ENCODE measurements around the gene LRP1.

LRP1 gene

DNA sequence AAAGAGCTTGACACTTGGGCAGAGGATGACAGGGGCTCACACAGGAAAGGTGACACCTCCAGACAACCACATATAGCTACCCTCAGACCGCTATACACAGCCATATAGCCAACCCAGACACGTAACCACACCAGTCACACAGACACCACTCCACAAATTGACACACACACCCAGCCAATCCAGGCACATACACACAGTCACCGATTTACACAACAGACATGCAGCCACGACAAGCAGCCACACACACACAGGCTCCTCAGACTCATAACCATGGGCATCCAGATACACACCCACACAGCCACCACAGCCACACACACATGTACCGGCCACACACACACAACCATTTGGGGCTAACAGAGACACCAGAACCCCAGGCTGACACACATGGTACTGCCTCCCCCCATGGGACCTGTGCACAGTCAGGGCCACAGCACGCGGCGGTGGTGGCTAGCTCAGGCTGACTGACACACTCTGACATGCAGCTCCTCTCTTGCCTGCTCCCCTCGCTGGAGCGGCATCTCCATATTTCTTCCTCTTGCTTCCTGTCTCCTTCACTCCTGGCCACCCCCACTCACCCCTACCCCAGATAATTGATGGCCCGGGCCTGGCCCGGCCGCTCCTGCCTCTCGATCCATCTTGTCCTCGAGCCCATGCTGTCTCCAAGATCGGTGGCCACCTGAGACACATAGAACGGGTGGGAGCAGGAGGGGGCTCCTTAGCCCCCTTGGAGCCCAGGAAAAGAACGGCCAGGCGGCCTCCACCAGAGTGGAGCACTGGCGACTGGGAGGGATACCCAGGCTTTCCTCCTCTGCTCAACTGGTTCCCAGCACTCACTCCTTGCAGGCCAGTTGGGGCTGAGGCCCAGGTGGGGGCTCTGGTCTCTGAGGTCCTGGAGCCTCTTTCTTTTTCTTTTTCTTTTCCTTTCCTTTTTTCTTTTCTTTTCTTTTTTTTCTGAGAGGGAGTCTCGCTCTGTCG is 95.2 kb downstream of the LRP1 start:
- DNase-seq (ENCODE audit: low read depth), result no peak

DNA sequence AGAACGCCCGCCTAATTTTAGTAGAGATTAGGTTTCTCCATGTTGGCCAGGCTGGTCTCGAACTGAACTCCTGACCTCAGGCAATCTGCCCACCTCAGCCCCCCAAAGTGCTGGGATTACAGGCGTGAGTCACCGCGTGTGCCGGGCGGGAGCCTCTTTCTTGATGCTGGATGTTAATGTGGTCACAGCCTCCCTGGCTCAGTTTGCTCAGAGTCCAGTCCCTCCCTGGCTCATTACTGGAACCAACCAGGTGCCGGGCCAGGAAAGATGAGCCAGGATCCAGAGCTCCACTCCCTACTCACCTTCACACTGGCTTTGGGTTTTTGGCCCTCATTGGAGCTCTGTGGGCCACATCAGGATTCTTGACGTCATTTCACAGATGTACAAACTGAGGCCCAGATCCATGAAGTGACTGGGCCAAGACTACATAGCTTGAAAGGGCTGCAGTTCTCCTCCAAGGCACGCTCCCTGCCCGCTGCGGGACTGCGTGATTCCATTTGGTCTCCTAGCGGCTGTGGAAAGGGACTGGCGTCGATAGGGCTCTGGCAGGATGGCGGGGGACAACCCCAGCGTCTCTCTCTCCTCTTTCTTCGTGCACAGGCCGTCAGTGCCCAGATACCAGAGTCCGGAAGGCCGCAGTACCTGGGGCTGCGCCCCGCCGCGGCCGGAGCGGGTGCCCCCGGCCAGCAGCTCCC is 96.1 kb downstream of the LRP1 start:
- DNase-seq (ENCODE audit: low read depth), result no peak

DNA sequence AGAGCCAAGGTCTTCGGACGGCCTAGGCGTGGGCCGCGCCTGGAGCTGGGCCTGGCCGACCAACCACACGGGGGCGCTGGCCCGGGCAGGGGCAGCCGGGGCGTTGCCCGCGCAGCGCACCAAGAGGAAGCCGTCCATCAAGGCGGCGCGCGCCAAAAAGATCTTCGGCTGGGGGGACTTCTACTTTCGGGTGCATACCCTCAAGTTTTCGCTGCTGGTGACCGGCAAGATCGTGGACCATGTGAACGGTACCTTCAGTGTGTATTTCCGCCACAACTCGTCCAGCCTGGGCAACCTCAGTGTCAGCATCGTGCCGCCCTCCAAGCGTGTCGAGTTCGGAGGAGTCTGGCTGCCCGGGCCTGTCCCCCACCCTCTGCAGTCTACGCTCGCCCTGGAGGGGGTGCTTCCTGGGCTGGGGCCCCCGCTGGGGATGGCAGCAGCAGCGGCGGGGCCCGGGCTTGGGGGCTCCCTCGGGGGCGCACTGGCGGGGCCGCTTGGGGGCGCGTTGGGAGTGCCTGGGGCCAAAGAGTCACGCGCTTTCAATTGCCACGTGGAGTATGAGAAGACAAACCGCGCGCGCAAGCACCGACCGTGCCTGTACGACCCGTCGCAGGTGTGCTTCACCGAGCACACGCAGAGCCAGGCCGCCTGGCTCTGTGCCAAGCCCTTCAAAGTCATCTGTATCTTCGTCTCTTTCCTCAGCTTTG is 96.8 kb downstream of the LRP1 start:
- peak; percentile 41 for DNase-seq (ENCODE audit: low read depth)

DNA sequence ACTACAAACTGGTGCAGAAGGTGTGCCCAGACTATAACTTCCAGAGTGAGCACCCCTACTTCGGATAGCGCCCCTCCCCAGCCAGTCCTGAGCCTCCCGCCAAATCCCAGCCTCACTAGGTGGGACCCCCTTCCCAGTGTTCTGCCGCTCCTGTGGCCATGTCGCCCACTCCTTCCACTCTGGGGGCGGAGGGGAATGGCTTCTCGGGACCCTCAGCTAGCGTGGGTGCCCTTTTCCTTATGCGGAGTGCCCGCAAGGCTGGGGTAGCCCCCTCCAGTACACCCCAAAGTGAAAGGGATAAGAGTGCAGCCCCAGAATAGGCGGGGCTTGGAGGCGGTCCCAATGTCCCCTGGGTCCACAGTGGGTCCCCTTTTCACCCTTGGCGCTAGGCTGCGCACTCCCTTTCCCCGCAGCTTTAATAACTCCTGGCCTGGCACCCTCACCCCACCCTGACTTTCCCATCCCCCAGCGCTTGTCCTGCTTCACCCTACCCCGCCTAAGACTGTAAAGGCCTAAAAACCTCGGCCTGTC is 97.5 kb downstream of the LRP1 start:
- DNase-seq (ENCODE audit: low read depth), result no peak

DNA sequence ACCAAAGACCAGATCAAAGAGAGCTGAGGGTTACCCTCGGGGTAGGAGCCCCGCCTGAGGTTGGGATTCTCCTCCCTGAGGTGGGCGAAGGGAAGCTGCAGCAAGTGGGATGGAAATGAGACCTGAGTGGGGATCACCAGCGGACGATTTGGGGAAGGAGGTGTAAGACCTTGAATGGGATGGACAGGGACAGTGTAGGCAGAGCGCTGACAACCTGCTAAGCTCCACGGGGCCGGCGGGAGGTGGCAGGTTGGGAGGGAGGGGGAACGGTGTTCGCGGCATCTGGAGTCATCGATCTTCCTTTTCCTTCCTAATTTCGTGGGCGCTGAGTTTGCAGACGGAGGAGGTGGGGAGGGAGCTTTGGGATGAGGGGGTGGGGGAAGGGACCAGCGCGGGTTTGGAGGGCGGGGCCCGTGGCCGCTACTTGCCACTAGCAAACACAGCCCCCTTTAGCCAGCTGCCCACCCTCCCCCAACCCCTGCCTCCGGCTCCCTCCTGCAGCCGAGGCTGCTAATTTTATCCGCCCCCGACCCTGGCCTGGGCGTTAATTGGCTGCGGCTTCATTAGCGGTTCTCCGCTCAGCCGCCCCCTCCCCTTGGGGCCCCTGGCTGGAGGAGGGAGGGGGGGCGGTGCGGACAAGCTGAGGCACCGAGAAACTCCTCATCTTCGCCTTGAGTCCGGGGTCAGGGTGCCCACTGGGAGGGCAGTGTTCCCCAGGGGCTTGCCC is 98.5 kb downstream of the LRP1 start:
- DNase-seq (ENCODE audit: low read depth), result no peak

DNA sequence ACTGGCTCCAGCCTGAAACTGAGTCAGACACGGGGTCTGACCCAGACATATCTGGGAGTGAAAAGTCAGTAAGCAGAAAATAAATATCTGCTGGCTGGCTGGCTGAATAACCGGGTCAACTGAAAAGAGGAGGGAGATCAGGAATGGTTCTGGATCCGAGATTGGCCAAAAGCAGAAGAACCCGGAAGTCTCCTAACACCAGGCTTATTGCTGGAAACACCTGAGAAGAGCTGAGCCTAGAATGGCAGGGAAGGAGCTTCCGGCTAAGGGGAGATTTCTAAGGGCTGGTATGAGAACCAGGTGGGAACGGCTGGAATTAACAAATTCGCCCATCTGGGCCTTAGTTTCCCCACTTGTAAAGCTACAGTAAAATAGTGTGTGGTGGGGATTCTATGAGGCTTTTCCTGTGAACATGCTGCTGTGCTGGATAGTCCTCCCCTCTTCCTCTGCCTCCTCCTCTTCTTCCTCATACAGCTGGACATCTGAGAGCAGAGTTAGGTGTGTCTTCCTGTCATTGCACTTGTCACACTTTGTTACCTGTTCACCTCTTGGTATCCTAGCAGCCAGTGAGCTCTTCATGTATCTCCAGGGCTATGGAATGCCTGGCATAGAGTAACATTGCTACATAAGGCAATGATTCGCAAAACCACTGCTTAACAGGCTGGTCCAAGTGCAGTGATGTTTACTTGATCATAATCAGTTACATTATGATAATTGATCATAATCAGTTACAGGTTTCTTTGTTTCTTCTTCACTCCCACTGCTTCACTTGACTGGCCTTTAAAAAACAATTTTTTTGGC is 99.2 kb downstream of the LRP1 start:
- no peak for DNase-seq (ENCODE audit: low read depth)

DNA sequence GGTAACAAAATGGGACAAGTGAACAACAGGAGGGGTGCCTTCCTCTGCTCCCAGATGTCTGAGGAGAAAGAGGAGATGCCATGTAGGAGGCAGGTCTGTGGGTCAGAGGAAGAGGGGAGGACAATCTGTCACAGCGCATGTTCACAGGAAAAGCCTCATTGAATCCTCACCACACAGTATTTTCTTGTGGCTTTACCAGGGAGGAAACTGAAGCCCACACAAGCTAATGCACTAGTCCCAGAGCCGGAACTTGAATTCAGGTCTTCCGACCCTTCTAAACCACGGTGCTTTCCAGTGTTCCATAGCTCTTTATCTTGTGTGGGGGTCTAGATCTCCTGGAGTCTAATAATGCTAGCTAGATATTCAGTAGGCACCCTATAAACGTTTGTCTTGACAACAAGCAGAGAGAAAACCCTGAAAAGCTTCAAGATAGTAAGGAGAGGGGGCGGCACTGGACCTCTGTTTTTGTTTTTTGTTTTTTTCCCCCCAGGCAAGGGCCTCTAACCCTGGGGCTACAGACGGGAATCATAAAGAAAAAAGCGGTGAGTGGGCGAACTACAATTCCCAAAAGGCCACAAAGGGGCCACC is 100.9 kb downstream of the LRP1 start:
- no peak for DNase-seq (ENCODE audit: low read depth)

DNA sequence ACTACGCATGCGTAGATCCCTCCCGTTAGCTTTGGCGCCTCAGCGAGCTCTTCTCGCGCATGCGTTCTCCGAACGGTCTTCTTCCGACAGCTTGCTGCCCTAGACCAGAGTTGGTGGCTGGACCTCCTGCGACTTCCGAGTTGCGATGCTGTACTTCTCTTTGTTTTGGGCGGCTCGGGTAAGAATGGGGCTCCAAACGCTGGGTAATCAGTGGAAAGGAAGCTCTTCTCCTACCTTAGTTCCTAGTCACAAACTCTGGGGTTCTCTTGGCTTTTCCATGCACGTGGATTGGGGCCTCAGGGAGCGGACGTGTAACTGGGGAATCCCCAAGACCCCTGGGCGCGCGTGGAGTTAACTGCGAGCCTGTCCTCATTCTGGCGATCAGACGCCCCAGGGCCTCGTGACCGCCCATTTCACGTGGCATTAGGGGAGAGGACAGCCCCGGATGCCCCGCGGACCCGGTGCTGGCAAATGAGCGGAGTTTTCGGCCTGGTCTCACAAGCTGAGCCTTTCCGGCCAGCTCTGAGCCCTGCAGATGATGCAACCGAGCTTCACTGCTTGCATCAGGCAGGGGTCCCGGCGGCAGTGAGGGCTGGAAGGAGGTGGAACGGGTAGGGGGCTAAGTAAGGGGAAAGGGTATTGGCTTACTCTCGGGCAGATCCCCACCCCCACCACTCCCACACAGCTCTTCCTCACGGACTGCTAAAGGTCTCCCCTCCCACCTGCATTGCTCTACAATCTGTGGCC is 101.5 kb downstream of the LRP1 start, which contains the start of gene SHMT2:
SHMT2 (plus strand) TSS at position 78 of the 747 bp plus-strand sequence; CDS start at position 146, 68 bp downstream.
- DNase-seq (ENCODE audit: low read depth), result peak; percentile 88

DNA sequence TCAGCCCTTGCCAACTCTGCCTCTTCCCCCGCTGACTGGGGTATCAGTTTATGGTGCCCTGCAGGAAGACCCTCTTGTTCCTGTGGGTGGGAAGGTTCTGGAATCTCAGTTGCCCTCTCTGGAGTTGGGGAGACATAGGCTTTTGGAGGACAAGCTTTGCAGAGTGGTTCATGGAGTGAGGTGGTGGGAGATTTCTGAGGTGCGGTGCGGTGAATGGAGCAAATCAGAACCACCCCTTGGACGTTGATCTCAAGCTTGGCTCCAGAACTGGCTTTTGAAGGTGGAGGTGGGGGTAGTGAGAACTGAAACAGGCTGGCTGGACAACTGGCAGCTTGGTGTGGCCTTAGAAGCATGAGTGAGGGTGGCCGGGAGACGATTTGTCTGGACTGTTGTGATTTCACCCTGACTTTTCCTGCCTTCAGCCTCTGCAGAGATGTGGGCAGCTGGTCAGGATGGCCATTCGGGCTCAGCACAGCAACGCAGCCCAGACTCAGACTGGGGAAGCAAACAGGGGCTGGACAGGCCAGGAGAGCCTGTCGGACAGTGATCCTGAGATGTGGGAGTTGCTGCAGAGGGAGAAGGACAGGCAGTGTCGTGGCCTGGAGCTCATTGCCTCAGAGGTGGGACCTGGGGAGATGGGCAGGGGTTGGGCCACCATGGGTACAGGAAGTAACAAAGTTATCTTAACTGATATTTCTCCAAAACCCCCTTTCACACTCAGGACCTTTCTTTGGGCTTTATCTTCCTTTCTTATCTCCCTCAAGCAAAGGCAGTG is 102.3 kb downstream of the LRP1 start:
- no peak for DNase-seq (ENCODE audit: low read depth)

DNA sequence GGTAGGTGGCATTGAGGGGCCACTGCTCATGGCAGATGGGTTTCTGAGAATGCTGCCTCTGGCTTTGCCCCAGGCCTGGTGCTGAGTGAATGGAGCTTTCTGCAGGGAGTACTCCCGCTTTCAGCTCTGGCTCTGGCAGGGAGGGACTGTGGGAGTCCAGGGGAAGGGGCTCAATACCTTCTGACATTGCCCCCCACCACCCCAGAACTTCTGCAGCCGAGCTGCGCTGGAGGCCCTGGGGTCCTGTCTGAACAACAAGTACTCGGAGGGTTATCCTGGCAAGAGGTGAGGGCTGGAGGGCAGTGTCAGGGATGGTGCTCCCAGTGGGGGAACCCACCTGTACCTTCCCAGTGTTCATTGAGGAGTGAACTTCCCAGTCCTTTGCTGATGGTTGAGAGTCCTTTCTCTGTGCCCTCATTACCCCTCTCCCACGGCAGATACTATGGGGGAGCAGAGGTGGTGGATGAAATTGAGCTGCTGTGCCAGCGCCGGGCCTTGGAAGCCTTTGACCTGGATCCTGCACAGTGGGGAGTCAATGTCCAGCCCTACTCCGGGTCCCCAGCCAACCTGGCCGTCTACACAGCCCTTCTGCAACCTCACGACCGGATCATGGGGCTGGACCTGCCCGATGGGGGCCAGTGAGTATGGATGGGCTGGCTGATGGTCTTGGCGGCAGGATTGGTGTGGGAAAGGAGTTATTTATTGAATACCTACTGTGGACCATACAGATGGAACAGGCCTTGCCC is 103.2 kb downstream of the LRP1 start:
- DNase-seq (ENCODE audit: low read depth), result no peak

DNA sequence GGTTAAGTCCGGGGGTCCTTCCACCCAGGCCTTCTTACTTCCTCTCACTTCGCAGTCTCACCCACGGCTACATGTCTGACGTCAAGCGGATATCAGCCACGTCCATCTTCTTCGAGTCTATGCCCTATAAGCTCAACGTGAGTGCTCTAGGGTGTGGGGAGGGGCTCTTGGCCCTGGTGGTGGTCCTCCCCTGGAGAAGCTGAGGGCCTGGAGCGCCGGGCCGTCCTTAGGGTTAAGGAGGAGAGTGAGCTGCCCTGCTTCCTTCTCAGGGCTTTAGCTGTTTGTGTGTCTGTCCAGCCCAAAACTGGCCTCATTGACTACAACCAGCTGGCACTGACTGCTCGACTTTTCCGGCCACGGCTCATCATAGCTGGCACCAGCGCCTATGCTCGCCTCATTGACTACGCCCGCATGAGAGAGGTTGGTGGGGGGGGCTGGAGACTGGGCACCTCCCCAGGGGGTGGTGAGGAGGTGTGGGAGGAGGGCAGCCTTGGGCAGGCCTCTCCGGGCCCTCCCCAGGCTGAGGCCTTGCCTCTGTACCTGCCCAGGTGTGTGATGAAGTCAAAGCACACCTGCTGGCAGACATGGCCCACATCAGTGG is 104.0 kb downstream of the LRP1 start:
- DNase-seq (ENCODE audit: low read depth), result no peak

DNA sequence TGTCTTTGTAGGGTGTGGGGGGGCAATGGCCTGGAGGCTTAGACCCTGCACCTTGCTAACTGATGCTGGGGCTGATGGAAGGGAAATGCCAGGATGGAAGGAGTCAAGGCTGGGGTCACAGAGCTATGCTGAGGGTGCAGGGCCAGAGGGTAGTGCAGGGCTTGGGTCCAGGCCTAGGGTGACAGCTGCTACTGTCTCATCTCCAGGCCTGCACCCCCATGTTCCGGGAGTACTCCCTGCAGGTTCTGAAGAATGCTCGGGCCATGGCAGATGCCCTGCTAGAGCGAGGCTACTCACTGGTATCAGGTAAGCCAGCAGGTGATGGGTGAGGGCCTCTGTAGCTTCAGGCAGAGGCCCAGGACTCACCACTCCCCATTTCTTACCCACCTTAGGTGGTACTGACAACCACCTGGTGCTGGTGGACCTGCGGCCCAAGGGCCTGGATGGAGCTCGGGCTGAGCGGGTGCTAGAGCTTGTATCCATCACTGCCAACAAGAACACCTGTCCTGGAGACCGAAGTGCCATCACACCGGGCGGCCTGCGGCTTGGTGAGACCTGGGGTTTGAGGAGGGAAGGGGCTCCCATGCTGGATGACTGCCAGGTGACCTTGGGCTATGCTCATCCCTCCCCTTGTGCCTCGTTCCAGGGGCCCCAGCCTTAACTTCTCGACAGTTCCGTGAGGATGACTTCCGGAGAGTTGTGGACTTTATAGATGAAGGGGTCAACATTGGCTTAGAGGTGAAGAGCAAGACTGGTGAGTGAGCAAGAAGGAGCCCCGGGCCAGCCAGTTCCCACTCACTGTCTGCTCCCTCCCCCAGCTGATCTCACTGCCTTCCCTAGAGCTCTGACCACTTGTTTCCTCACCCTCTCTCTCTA is 105.3 kb downstream of the LRP1 start:
- no peak for DNase-seq (ENCODE audit: low read depth)

DNA sequence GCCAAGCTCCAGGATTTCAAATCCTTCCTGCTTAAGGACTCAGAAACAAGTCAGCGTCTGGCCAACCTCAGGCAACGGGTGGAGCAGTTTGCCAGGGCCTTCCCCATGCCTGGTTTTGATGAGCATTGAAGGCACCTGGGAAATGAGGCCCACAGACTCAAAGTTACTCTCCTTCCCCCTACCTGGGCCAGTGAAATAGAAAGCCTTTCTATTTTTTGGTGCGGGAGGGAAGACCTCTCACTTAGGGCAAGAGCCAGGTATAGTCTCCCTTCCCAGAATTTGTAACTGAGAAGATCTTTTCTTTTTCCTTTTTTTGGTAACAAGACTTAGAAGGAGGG is 105.9 kb downstream of the LRP1 start:
- no peak for DNase-seq (ENCODE audit: low read depth)

DNA sequence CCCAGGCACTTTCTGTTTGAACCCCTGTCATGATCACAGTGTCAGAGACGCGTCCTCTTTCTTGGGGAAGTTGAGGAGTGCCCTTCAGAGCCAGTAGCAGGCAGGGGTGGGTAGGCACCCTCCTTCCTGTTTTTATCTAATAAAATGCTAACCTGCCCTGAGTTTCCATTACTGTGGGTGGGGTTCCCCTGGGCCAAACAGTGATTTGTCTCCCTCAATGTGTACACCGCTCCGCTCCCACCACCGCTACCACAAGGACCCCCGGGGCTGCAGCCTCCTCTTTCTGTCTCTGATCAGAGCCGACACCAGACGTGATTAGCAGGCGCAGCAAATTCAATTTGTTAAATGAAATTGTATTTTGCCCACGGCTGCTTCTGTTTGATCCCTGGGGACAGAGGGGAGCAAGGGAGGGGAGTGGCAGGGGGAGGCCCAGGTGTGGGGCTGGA is 106.3 kb downstream of the LRP1 start:
- no peak for DNase-seq (ENCODE audit: low read depth)

DNA sequence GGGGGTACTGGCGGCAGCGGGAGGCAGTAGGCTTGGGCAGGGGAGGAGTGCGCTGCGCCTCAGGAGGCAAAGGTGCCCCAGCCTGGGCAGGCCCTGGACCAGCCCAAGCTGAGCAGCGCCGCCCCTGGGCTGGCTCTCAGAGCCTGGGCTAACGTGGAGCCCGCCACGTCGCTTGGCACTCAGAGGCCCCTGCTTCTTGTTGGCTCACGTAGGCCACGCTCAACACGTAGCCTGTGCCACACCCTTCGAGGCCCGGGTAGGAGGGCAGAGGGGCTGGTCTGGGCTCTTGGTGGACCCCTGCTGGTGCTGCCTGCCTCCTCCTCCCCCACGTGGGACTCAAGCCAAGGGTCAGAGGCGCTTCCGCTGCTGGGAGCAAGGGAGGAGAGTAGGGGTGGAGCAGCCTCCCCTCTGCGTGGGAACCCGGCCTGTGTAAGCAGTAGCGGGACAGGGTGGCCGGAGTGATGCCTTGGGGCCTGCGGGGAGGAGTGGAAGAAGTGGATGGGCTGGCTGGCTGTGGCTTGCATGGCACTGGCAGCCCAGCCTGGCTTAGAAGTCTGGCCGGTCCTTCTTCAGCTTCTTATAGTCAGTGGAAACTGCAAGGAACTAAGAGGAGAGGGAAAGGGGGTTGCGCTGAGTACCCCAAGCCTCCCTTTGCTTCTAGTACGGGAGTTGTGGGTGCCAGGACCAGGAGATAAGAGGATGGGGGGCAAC is 106.9 kb downstream of the LRP1 start:
- DNase-seq (ENCODE audit: low read depth), result no peak

DNA sequence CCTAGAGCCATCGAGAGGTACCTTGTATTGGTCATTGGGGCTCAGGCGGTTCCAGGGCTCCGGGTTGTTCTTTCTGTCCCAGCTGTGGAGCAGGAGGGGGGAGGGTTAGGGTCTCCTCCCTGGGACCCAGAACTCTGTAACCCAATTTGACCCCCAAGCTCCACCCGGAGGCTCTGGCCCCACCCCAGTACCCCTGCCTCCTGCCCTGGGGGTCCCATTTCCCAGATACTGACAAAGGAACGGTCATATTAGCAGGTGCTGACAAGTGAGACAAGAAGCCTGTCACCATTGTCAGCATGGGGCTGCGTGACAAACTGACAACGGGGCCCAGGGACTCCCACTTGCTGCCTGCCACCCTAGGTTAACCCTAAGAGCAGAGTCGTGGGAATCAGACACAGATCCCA is 107.4 kb downstream of the LRP1 start:
- DNase-seq (ENCODE audit: low read depth), result no peak

All from activated T-helper 9 cell treated with anti-CD3 and anti-CD28 coated beads, Interleukin-2, amount 50 U/mL, for 16 hours (primary cell).